Gastrocnemius medialis (tissue), 4 donors: ENCODE data around the gene FAM162B. TPM values are rescaled to one million over a fixed set of nuclear protein-coding genes. Genes with fewer than 3 reads are reported as not detected.
A peak's percentile ranks its signal among the peaks of the same experiment; 100 is the strongest.

Source experiments
- ATAC-seq, 2 donors: fragments of 150-250 bp; one replicate each; pipeline ENCODE4 v1.9.1; 2016
- DNase-seq, 2 donors: peaks; one replicate each; pipeline ENCODE4 v3.0.0-alpha.2; 2019
- H3K27ac ChIP-seq, 4 donors: fragments of 200-600 bp; sonication (generic); 1 replicate in 1 of 4; 2 replicates in 3 of 4; pipeline ENCODE4 v1.5.1; 2016 to 2018; ENCODE audit warnings: mild to moderate bottlenecking in 2 of 4, moderate library complexity in 1 of 4
- H3K27me3 ChIP-seq, 3 donors: fragments of 200-600 bp; sonication (generic) in 2 of 3; 1 replicate in 1 of 3; 2 replicates in 2 of 3; pipeline versions ENCODE4 v1.5.1 to v1.6.0; 2016 to 2019; ENCODE audit warnings: mild to moderate bottlenecking in 1 of 3, moderate library complexity in 1 of 3
- H3K36me3 ChIP-seq, 2 donors: fragments of 200-600 bp; sonication (generic) in 1 of 2; one replicate each; pipeline ENCODE4 v1.5.1; 2017 to 2018
- H3K4me1 ChIP-seq, 2 donors: fragments of 200-600 bp; sonication (generic) in 1 of 2; one replicate each; pipeline ENCODE4 v1.5.1; 2016 to 2017; ENCODE audit warnings: mild to moderate bottlenecking in 2 of 2
- H3K4me3 ChIP-seq, 4 donors: fragments of 200-600 bp; sonication (generic) in 3 of 4; 1 replicate in 1 of 4; 2 replicates in 3 of 4; pipeline ENCODE4 v1.5.1; 2016 to 2019; ENCODE audit warnings: mild to moderate bottlenecking in 2 of 4
- H3K9me3 ChIP-seq, 3 donors: fragments of 200-600 bp; sonication (generic) in 2 of 3; 1 replicate in 1 of 3; 2 replicates in 2 of 3; pipeline ENCODE4 v1.5.1; 2016 to 2019
- POLR2A ChIP-seq, 2 donors: fragments of 450-650 bp; IDR thresholded peaks; one replicate each; pipeline ENCODE4 v1.6.1; 2017; ENCODE audit warnings: antibody characterized with exemption in 2 of 2, mild to moderate bottlenecking in 2 of 2, moderate library complexity in 2 of 2
- in situ Hi-C, 4 donors: fragments of 200-750 bp; cut with MboI; loops; one replicate each; pipeline versions ENCODE4 v1.15.0 to v1.8.0; 2017; ENCODE audit warnings: low sequenced_read_pairs in 4 of 4
- intact Hi-C: fragments of 100-400 bp; cut with DNase I; formaldehyde crosslinking; loops from one replicate; pipeline ENCODE4 v1.15.1; 2023; ENCODE audit warnings: low total_unique reads
- total RNA-seq, 4 donors: library from RNA; depleted of rRNA; stranded (reverse); fragments of >200 nt; gene quantifications; one replicate each; pipeline versions ENCODE4 v1.1.0 to v1.2.3, GENCODE V29; 2016
- TF ChIP-seq, protein P1 (sequence below), 5 experiments: fragments of 450-650 bp in 3 of 5; fragments of 200-600 bp in 2 of 5; sonication (generic) in 2 of 5; IDR thresholded peaks in 4 of 5; conservative IDR thresholded peaks in 1 of 5; 1 replicate in 4 of 5; 2 replicates in 1 of 5; pipeline ENCODE4 v1.5.1; 2016 to 2019; ENCODE audit warnings: antibody characterized with exemption in 5 of 5, mild to moderate bottlenecking in 3 of 5, moderate library complexity in 3 of 5

Gene FAM162B
- total RNA-seq: 1 to 10 TPM; 1.8 to 8.2 (median 3.6) TPM

GRCh38 chr6:116764961-116765841 lies at the start of gene FAM162B:
Gene FAM162B (minus strand): TSS chr6:116765719. CDS start chr6:116765576, 143 bp downstream.
- Histone ChIP-seq H3K27ac (peak within 1 kb of the TSS; percentile 64 to 76 (median 66)), H3K27me3 (peaks cover 5 to 33% (median 31%) of the 10 kb centered on the region in 3 donors)
- no peak for TF ChIP-seq POLR2A (IDR thresholded peaks at IDR 0.05)
- TF ChIP-seq, protein P1, sequence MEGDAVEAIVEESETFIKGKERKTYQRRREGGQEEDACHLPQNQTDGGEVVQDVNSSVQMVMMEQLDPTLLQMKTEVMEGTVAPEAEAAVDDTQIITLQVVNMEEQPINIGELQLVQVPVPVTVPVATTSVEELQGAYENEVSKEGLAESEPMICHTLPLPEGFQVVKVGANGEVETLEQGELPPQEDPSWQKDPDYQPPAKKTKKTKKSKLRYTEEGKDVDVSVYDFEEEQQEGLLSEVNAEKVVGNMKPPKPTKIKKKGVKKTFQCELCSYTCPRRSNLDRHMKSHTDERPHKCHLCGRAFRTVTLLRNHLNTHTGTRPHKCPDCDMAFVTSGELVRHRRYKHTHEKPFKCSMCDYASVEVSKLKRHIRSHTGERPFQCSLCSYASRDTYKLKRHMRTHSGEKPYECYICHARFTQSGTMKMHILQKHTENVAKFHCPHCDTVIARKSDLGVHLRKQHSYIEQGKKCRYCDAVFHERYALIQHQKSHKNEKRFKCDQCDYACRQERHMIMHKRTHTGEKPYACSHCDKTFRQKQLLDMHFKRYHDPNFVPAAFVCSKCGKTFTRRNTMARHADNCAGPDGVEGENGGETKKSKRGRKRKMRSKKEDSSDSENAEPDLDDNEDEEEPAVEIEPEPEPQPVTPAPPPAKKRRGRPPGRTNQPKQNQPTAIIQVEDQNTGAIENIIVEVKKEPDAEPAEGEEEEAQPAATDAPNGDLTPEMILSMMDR (IDR thresholded peaks at IDR 0.05 in 4 of 5, conservative IDR thresholded peaks at IDR 0.05 in 1 of 5): no peak

GRCh38 chr6:116812051-116812650 lies 46.6 kb upstream of the FAM162B start:
- no peak overlapping the region for H3K4me3 ChIP-seq
- H3K36me3 ChIP-seq: no peaks in the 10 kb centered on the region
- TF ChIP-seq POLR2A (IDR thresholded peaks at IDR 0.05): no peak
- TF ChIP-seq, protein P1 (IDR thresholded peaks at IDR 0.05 in 4 of 5, conservative IDR thresholded peaks at IDR 0.05 in 1 of 5): no peak
- DNase-seq (no peak), ATAC-seq (no peak)
- intact Hi-C loops: no loop called here
- H3K27ac ChIP-seq: no peak overlapping the region
- in situ Hi-C loops: no loop called here
- no peaks in the 10 kb centered on the region for H3K9me3 ChIP-seq
- no peaks in the 10 kb centered on the region for H3K4me1 ChIP-seq
- H3K27me3 ChIP-seq: no peaks in the 10 kb centered on the region

More at GRCh38 chr6:116764961-116765841, at the start of gene FAM162B:
- Histone ChIP-seq H3K4me1 (peaks cover 0 to 3% of the 10 kb centered on the region in 2 donors), H3K4me3 (peak within 1 kb of the TSS; percentile 57 to 65 (median 62)), H3K9me3 (peaks cover 0 to 4% (median 0%) of the 10 kb centered on the region in 3 donors), H3K36me3 (no peaks in the 10 kb centered on the region)
- DNase-seq (peak in 1 of 2 donors; percentile 44), ATAC-seq (peak; percentile 40 to 55)
- intact Hi-C loops (no loop called here), in situ Hi-C loops (no loop called here)

GRCh38 chr6:116801971-116802370 lies 36.5 kb upstream of the FAM162B start:
- intact Hi-C loops (no loop called here), in situ Hi-C loops (no loop called here)
- Histone ChIP-seq H3K27ac (no peak overlapping the region), H3K4me3 (no peak overlapping the region), H3K27me3 (no peaks in the 10 kb centered on the region), H3K4me1 (no peaks in the 10 kb centered on the region), H3K36me3 (no peaks in the 10 kb centered on the region), H3K9me3 (no peaks in the 10 kb centered on the region)
- no peak for TF ChIP-seq POLR2A (IDR thresholded peaks at IDR 0.05)
- TF ChIP-seq, protein P1 (IDR thresholded peaks at IDR 0.05 in 4 of 5, conservative IDR thresholded peaks at IDR 0.05 in 1 of 5): no peak
- ATAC-seq: no peak
- DNase-seq: no peak

DNA sequence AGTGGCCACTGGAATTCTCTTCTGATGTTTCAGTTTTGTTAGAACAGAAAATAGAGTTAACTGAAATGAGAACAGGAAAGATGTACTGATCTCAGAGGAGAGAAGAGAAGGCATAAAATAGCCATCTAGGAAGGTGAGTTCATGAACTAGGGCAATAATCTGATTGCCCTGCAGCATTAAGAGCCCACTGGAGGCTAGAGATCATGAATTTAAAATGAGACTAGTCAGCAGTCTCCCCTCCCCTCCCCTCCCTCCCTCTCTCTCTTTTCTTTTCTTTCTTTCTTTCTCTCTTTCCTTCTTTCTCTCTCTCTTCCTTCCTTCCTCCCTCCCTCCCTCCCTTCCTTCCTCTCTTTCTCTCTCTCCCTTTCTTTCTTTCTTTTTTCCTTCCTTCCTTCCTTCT lies 34.4 kb upstream of the FAM162B start:
- H3K27me3 ChIP-seq: no peaks in the 10 kb centered on the region
- in situ Hi-C loops: no loop called here
- intact Hi-C loops: no loop called here
- H3K4me1 ChIP-seq: no peaks in the 10 kb centered on the region
- ATAC-seq (no peak), DNase-seq (no peak)
- TF ChIP-seq, protein P1 (IDR thresholded peaks at IDR 0.05 in 4 of 5, conservative IDR thresholded peaks at IDR 0.05 in 1 of 5): no peak
- TF ChIP-seq POLR2A (IDR thresholded peaks at IDR 0.05): no peak
- no peak overlapping the region for H3K4me3 ChIP-seq
- no peak overlapping the region for H3K27ac ChIP-seq
- no peaks in the 10 kb centered on the region for H3K36me3 ChIP-seq
- H3K9me3 ChIP-seq: no peaks in the 10 kb centered on the region
